ENCODE measurements around the gene CAND2.
A peak's percentile ranks its signal among the peaks of the same experiment; 100 is the strongest.

The CAND2 gene

GRCh38 chr3:12866836-12867235 lies 70.4 kb downstream of the CAND2 start:
- no peak for TF ChIP-seq CTCF (IDR thresholded peaks at IDR 0.05; ENCODE audit: control insufficient read depth, extremely low read depth, insufficient read depth)
- H3K4me3 ChIP-seq (ENCODE audit: low read depth, low read length), result no peak overlapping the region
- no peak for DNase-seq (ENCODE audit: low read depth)

GRCh38 chr3:12868039-12869034 lies 71.9 kb downstream of the CAND2 start:
- DNase-seq (ENCODE audit: low read depth), result peak; percentile 58
- no peak overlapping the region for H3K4me3 ChIP-seq (ENCODE audit: low read depth, low read length)
- peak; percentile 96 for TF ChIP-seq CTCF (IDR thresholded peaks at IDR 0.05; ENCODE audit: control insufficient read depth, extremely low read depth, insufficient read depth)

GRCh38 chr3:12869035-12869621 lies 72.6 kb downstream of the CAND2 start:
- no peak for DNase-seq (ENCODE audit: low read depth)
- H3K4me3 ChIP-seq (ENCODE audit: low read depth, low read length), result no peak overlapping the region
- no peak for TF ChIP-seq CTCF (IDR thresholded peaks at IDR 0.05; ENCODE audit: control insufficient read depth, extremely low read depth, insufficient read depth)

- no peak for DNase-seq (ENCODE audit: low read depth)
- no peak overlapping the region for H3K4me3 ChIP-seq (ENCODE audit: low read depth, low read length)
- no peak for TF ChIP-seq CTCF (IDR thresholded peaks at IDR 0.05; ENCODE audit: control insufficient read depth, extremely low read depth, insufficient read depth)
Measured at GRCh38 chr3:12870942-12871341, 74.5 kb downstream of the CAND2 start.

GRCh38 chr3:12871404-12871983 lies 75.0 kb downstream of the CAND2 start:
- DNase-seq (ENCODE audit: low read depth), result no peak
- no peak overlapping the region for H3K4me3 ChIP-seq (ENCODE audit: low read depth, low read length)
- no peak for TF ChIP-seq CTCF (IDR thresholded peaks at IDR 0.05; ENCODE audit: control insufficient read depth, extremely low read depth, insufficient read depth)

- no peak overlapping the region for H3K4me3 ChIP-seq (ENCODE audit: low read depth, low read length)
- TF ChIP-seq CTCF (IDR thresholded peaks at IDR 0.05; ENCODE audit: control insufficient read depth, extremely low read depth, insufficient read depth), result peak; percentile 10; the same call in 1 of the 2 replicates
- DNase-seq (ENCODE audit: low read depth), result no peak
Measured at GRCh38 chr3:12875857-12876836, 79.7 kb downstream of the CAND2 start.

Measured in LNCaP clone FGC (cell line).